K562 (cell line): ENCODE measurements around the gene TMEM184C. TPM values are rescaled to one million over a fixed set of nuclear protein-coding genes. Genes with fewer than 3 reads are reported as not detected.

Source experiments
- ATAC-seq: fragments of 200-7000 bp; cut with Tn5 transposase; 3 replicates; pipeline ENCODE4 v1.9.1; 2020; ENCODE audit warnings: moderate library complexity
- BruUV-seq: library from RNA; stranded (reverse); fragments of 400-500 nt; replicated peaks from 2 replicates; lab custom pipeline; 2021; lab: Mats Ljungman, UMichigan
- CTCF ChIA-PET: fragments of 300-600 bp; formaldehyde crosslinking; extraction: SDS; loops from one replicate; lab custom pipeline; 2021; ENCODE audit warnings: low intra/inter-chr PET ratio; lab: Yijun Ruan, JAX
- POLR2A ChIA-PET: fragments of 300-600, 350-650 bp; sonication (Branson Sonifier 250); formaldehyde crosslinking; extraction: SDS; loops from one replicate; lab custom pipeline; 2021; ENCODE audit warnings: antibody characterized with exemption, inconsistent platforms; lab: Yijun Ruan, JAX
- DNase-seq, 4 experiments: peaks; one replicate each; pipeline versions ENCODE4 v3.0.0 to v3.0.0-alpha.2; 2011 to 2018; ENCODE audit warnings: low spot score in 3 of 4, mixed read lengths in 3 of 4; ENCODE audit errors: extremely low read depth in 1 of 4
- FAIRE-seq: peaks from 2 replicates; lab custom pipeline; 2011; peaks lifted over from hg19 to GRCh38; lab: Jason Lieb, UNC
- H2AFZ ChIP-seq: 2 replicates; pipeline ENCODE4 v1.6.0; 2011; ENCODE audit warnings: low read depth, low read length, control low read depth, inconsistent platforms
- H3K27ac ChIP-seq: fragments of 200-600 bp; 3 replicates; pipeline ENCODE4 v1.8.0; 2011; ENCODE audit warnings: low read depth, mild to moderate bottlenecking, control low read depth, inconsistent platforms, low read length, moderate library complexity, mixed read lengths; ENCODE audit errors: extremely low read depth
- H3K27me3 ChIP-seq, 2 experiments: fragments of 300-600 bp in 1 of 2; 2 replicates in 1 of 2; 3 replicates in 1 of 2; pipeline versions ENCODE4 v1.6.0 to v1.8.0; 2011; ENCODE audit warnings: inconsistent platforms in 2 of 2, low read length in 2 of 2, mild to moderate bottlenecking in 1 of 2, mixed read lengths in 1 of 2, moderate library complexity in 1 of 2; ENCODE audit not compliant: control insufficient read depth in 2 of 2, insufficient read depth in 2 of 2
- H3K36me3 ChIP-seq: fragments of 300-600 bp; 3 replicates; pipeline ENCODE4 v1.8.0; 2011; ENCODE audit warnings: mild to moderate bottlenecking, low read length, inconsistent platforms; ENCODE audit not compliant: control insufficient read depth, insufficient read depth
- H3K4me1 ChIP-seq, 2 experiments: fragments of 200-600 bp in 1 of 2; replicated peaks in 1 of 2; 2 replicates in 1 of 2; 3 replicates in 1 of 2; pipeline versions ENCODE4 v1.5.1 to v1.8.0; 2011; ENCODE audit warnings: inconsistent platforms in 2 of 2, low read length in 2 of 2, mild to moderate bottlenecking in 1 of 2, mixed read lengths in 1 of 2, moderate library complexity in 1 of 2; ENCODE audit not compliant: control insufficient read depth in 2 of 2, insufficient read depth in 2 of 2
- H3K4me2 ChIP-seq: 2 replicates; pipeline ENCODE4 v1.6.1; 2011; ENCODE audit warnings: low read length, control low read depth, inconsistent platforms, mixed read lengths; ENCODE audit not compliant: insufficient read depth
- H3K4me3 ChIP-seq: fragments of 200-600 bp; sonication (generic), shearing (Covaris generic); 2 replicates; pipeline ENCODE4 v1.5.1; 2016; ENCODE audit warnings: control low read depth, inconsistent platforms
- H3K79me2 ChIP-seq: fragments of 200-600 bp; 3 replicates; pipeline ENCODE4 v1.8.0; 2011; ENCODE audit warnings: low read length, inconsistent platforms; ENCODE audit not compliant: control insufficient read depth, insufficient read depth
- H3K9ac ChIP-seq, 2 experiments: 2 replicates each; pipeline versions ENCODE4 v1.6.0 to v1.6.1; 2011; ENCODE audit warnings: low read depth in 2 of 2, low read length in 2 of 2, control low read depth in 1 of 2, inconsistent platforms in 1 of 2, mild to moderate bottlenecking in 1 of 2, mixed read lengths in 1 of 2; ENCODE audit not compliant: insufficient read depth in 1 of 2
- H3K9me1 ChIP-seq: one replicate; pipeline ENCODE4 v1.6.0; 2011; ENCODE audit warnings: inconsistent platforms, mild to moderate bottlenecking, low read length, moderate library complexity; ENCODE audit not compliant: control insufficient read depth, insufficient read depth
- H3K9me3 ChIP-seq: replicated peaks from 2 replicates; pipeline ENCODE4 v1.5.1; 2011; ENCODE audit warnings: low read depth, low read length, inconsistent platforms; ENCODE audit not compliant: control insufficient read depth, insufficient read depth
- H4K20me1 ChIP-seq: replicated peaks from 2 replicates; pipeline ENCODE4 v1.6.1; 2011; ENCODE audit warnings: low read length, inconsistent platforms, mixed read lengths; ENCODE audit not compliant: control insufficient read depth, insufficient read depth
- CREM ChIP-seq: IDR thresholded peaks from 2 replicates; pipeline ENCODE4 v1.6.1; 2014; ENCODE audit warnings: antibody characterized with exemption, low read depth
- MCM2 ChIP-seq: fragments of 450-650 bp; IDR thresholded peaks from 2 replicates; pipeline ENCODE4 v1.6.1; 2017; ENCODE audit warnings: low read depth, mild to moderate bottlenecking
- MYBL2 ChIP-seq, 2 experiments: fragments of 450-650 bp in 1 of 2; sonication (generic) in 1 of 2; formaldehyde crosslinking in 1 of 2; IDR thresholded peaks; 2 replicates each; pipeline versions ENCODE4 v1.6.1 to v1.8.1; 2017 to 2022; ENCODE audit warnings: borderline replicate concordance in 1 of 2, inconsistent platforms in 1 of 2, low read depth in 1 of 2, mild to moderate bottlenecking in 1 of 2, missing genetic modification reagents in 1 of 2, moderate library complexity in 1 of 2
- NFE2L1 ChIP-seq: fragments of 450-650 bp; IDR thresholded peaks from 2 replicates; pipeline ENCODE4 v1.6.1; 2016; ENCODE audit warnings: missing genetic modification characterization, low read depth, mild to moderate bottlenecking, missing compliant biosample characterization, moderate library complexity, borderline replicate concordance
- SP2 ChIP-seq: IDR thresholded peaks from 2 replicates; pipeline ENCODE4 v1.6.1; 2011; ENCODE audit warnings: mild to moderate bottlenecking, low read depth, low read length, moderate library complexity; ENCODE audit not compliant: poor library complexity, severe bottlenecking; ENCODE audit errors: extremely low read depth
- ZNF224 ChIP-seq: sonication (generic); formaldehyde crosslinking; IDR thresholded peaks from 2 replicates; pipeline ENCODE4 v1.8.0; 2022; ENCODE audit warnings: mild to moderate bottlenecking, missing genetic modification reagents
- WGBS: fragments of 100-300 bp; shearing (Covaris generic); methylation state at CpG from one replicate; pipeline ENCODE4 v1.1.6; 2016; ENCODE audit warnings: low coverage, mixed read lengths; ENCODE audit not compliant: insufficient coverage; ENCODE audit errors: missing lambda C conversion rate; 5-methylcytosine and 5-hydroxymethylcytosine counted together
- in situ Hi-C: fragments of 300-500 bp; cut with MboI; formaldehyde crosslinking; loops from 4 replicates; pipeline ENCODE4 v1.15.0; 2018; ENCODE audit warnings: inconsistent platforms, mixed read lengths
- intact Hi-C: fragments of 100-400 bp; cut with micrococcal nuclease; formaldehyde crosslinking; loops from 2 replicates; pipeline ENCODE4 v1.14.2; 2022
- polyA plus RNA-seq, 8 experiments: library from polyadenylated mRNA; depleted of rRNA in 4 of 8; stranded (reverse) in 5 of 8; unstranded in 3 of 8; fragments of >200 nt; fragmentation: Nextera tagmentation in 2 of 8; fragmentation: Illumina TruSeq in 1 of 8; extraction: Ambion mirVana in 2 of 8; extraction: Trizol in 1 of 8; gene quantifications; 2 replicates each; pipeline versions ENCODE4 v1.2.1 to v1.2.3, GENCODE V29; 2011 to 2014; ENCODE audit warnings: inconsistent platforms in 1 of 8, missing spikeins in 1 of 8
- total RNA-seq, 7 experiments: library from RNA; depleted of rRNA in 6 of 7; stranded (reverse); fragments of >200 nt in 6 of 7; fragmentation: Illumina TruSeq in 2 of 7; extraction: Trizol in 2 of 7; gene quantifications; 2 replicates each; pipeline versions ENCODE4 v1.2.1 to v1.2.3, GENCODE V29; 2011 to 2021; ENCODE audit warnings: low replicate concordance in 1 of 7
- TF ChIP-seq, protein P1 (sequence below): sonication (generic); formaldehyde crosslinking; IDR thresholded peaks from 2 replicates; pipeline ENCODE4 v1.8.0; 2023; ENCODE audit warnings: mild to moderate bottlenecking, missing genetic modification reagents
- TF ChIP-seq, protein P2 (sequence below): fragments of 250-450 bp; sonication (Bioruptor Pico); IDR thresholded peaks from 2 replicates; pipeline ENCODE4 v1.4.0; 2020; ENCODE audit warnings: mild to moderate bottlenecking
- TF ChIP-seq, protein P3 (sequence below): fragments of 250-450 bp; sonication (Bioruptor Pico); IDR thresholded peaks from 2 replicates; pipeline ENCODE4 v1.8.0; 2022; ENCODE audit warnings: moderate library complexity, mild to moderate bottlenecking, inconsistent platforms

The TMEM184C gene
- total and polyA plus RNA-seq, 9 of the 15 experiments (the other 6 are each of a cell fraction or from before 2014, with no cell fraction given) = 3.9 to 24.2 (median 18.2) TPM

DNA sequence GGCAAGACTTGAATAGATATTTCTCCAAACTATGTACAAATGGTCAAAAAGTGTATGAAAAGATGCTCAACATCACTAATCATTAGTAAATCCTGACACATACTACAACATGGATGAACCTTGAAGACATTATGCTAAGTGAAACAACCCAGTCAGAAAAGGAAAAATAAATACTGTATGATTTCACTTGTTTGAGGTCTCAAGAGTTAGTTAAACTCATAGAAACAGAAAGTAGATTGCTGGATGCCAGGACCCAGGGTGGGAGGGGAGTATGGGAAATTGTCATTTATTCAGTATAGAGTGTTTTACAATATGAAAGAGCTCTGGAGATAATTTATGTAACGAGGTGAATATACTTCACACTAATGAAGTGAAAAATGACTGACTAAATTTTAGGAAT, 34.4 kb downstream of the TMEM184C start (continued):
- TF ChIP-seq MYBL2 (IDR thresholded peaks at IDR 0.05; ENCODE audit: low read depth) = no peak
- TF ChIP-seq MYBL2 (CRISPR knock-in tag; IDR thresholded peaks at IDR 0.05; ENCODE audit: borderline replicate concordance) = no peak
- TF ChIP-seq, all 486 proteins: peak for 0

DNA sequence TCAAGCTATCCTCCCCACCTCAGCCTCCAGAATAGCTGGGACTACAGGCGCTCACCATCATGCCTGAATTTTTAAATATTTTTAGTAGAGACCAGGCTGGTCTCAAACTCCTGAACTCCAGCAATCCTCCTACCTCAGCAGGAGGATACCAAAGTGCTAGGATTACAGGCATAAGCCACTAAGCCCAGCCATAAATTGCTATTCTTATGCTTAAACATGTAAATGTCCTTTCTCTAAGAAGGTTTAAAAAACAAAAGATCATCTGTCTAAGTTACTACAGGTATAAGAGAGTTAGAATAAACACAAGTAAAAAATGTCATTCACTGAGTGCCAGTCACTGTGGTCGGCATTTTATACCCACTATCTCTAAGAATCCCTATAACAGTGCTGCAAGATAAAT, 38.4 kb downstream of the TMEM184C start:
- Histone ChIP-seq H2AFZ (no peak overlapping the region), H3K9ac (no peak overlapping the region), H4K20me1 (no peaks in the 10 kb centered on the region), H3K27me3 (no peaks in the 10 kb centered on the region), H3K9me1 (no peaks in the 10 kb centered on the region), H3K27ac (no peak overlapping the region), H3K4me2 (no peak overlapping the region), H3K79me2 (peaks cover under 1% of the 10 kb centered on the region; the same call in 1 of the 3 replicates), H3K9me3 (no peaks in the 10 kb centered on the region), H3K4me1 (no peaks in the 10 kb centered on the region), H3K36me3 (peaks cover 50% of the 10 kb centered on the region), H3K4me3 (no peak overlapping the region)
- no peak for DNase-seq
- 96% methylated on average over 2 of the region's 2 CpGs for WGBS
- intact Hi-C loops (no loop called here), in situ Hi-C loops (no loop called here)
- ATAC-seq = no peak
- TF ChIP-seq NFE2L1 (no peak), ZNF224 (CRISPR knock-in tag) (no peak)
- CTCF ChIA-PET = no interaction called here
- no TSS peak for BruUV-seq
- POLR2A ChIA-PET = interaction anchor here (0.6 kb wide), 1 partner anchor 19 kb away, joined by 3 read pairs; no protein-coding TSS in a partner anchor
- FAIRE-seq = no peak

DNA sequence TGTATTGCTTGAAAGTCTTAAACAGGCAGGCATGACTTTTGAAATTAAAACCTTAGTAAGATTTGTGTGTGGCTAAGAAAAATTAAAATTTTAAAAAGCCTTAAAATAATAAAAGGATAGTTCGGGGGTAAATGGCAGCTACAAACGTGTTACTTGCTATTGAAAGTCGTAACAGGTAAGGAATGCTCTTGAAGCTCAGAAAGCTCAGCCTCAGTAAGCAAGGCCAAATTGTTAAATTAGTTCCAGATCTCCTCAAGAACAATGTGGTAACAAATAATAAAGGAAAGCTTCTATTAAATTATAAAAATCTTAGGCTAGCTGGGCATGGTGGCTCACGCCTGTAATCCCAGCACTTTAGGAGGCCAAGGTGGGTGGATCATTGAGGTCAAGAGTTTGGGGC, 41.3 kb downstream of the TMEM184C start:
- Histone ChIP-seq H3K4me3 (no peak overlapping the region), H3K36me3 (peaks cover 50% of the 10 kb centered on the region), H3K4me2 (no peak overlapping the region), H3K79me2 (no peaks in the 10 kb centered on the region), H3K9me1 (no peaks in the 10 kb centered on the region), H3K9me3 (no peaks in the 10 kb centered on the region), H4K20me1 (no peaks in the 10 kb centered on the region), H2AFZ (no peak overlapping the region), H3K4me1 (no peaks in the 10 kb centered on the region), H3K27me3 (no peaks in the 10 kb centered on the region), H3K9ac (no peak overlapping the region), H3K27ac (no peak overlapping the region)
- no peak for FAIRE-seq
- intact Hi-C loops = no loop called here
- BruUV-seq = no TSS peak
- in situ Hi-C loops = no loop called here
- no peak for DNase-seq
- ChIA-PET CTCF (no interaction called here), POLR2A (no interaction called here)
- ATAC-seq = no peak
- 90% methylated on average over 4 of the region's 4 CpGs for WGBS
- TF ChIP-seq SP2 (no peak), MCM2 (no peak), CREM (no peak)
- TF ChIP-seq, protein P1, sequence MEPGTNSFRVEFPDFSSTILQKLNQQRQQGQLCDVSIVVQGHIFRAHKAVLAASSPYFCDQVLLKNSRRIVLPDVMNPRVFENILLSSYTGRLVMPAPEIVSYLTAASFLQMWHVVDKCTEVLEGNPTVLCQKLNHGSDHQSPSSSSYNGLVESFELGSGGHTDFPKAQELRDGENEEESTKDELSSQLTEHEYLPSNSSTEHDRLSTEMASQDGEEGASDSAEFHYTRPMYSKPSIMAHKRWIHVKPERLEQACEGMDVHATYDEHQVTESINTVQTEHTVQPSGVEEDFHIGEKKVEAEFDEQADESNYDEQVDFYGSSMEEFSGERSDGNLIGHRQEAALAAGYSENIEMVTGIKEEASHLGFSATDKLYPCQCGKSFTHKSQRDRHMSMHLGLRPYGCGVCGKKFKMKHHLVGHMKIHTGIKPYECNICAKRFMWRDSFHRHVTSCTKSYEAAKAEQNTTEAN = no peak
- TF ChIP-seq, protein P2, sequence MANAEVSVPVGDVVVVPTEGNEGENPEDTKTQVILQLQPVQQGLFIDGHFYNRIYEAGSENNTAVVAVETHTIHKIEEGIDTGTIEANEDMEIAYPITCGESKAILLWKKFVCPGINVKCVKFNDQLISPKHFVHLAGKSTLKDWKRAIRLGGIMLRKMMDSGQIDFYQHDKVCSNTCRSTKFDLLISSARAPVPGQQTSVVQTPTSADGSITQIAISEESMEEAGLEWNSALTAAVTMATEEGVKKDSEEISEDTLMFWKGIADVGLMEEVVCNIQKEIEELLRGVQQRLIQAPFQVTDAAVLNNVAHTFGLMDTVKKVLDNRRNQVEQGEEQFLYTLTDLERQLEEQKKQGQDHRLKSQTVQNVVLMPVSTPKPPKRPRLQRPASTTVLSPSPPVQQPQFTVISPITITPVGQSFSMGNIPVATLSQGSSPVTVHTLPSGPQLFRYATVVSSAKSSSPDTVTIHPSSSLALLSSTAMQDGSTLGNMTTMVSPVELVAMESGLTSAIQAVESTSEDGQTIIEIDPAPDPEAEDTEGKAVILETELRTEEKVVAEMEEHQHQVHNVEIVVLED = no peak
- TF ChIP-seq, protein P3, sequence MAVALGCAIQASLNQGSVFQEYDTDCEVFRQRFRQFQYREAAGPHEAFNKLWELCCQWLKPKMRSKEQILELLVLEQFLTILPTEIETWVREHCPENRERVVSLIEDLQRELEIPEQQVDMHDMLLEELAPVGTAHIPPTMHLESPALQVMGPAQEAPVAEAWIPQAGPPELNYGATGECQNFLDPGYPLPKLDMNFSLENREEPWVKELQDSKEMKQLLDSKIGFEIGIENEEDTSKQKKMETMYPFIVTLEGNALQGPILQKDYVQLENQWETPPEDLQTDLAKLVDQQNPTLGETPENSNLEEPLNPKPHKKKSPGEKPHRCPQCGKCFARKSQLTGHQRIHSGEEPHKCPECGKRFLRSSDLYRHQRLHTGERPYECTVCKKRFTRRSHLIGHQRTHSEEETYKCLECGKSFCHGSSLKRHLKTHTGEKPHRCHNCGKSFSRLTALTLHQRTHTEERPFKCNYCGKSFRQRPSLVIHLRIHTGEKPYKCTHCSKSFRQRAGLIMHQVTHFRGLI (CRISPR knock-in tag) = no peak
